ENCODE data around the gene MS4A5. TPM values are rescaled to one million over a fixed set of nuclear protein-coding genes. Genes with fewer than 3 reads are reported as not detected.
A peak's percentile ranks its signal among the peaks of the same experiment; 100 is the strongest.

Gene MS4A5
- total RNA-seq, 1 experiment from 2014 or later: not detected

DNA sequence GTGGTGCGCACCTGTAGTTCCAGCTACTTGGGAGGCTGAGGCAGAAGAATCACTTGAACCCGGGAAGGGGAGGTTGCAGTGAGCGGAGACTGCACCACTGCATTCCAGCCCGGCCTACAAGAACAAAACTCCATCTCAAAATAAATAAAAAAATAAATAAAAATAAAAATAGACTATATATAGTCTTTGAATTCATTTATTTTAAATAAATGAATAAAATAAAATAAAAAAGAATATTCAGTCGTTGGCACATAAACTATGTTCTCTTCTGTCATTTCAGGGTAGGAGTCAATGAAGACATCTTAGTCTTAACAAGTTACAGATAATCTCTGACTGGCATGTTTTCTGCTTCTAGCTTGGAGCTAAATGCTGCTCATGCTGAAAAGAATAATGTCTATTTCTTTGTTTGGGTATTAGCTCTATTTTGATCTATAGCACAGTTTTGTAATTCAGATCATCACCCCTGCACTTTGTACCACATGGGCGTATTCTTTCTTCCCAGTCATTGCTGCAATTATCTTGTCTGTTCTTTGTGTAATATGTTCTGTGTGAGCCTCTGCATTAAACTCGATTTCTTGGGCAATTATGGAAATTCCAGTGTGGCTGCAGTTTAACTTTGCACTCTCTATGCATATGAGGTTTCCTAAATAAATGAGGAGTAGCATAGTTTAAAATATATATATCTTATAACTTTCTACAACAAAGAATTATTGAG lies 34.5 kb upstream of the MS4A5 start:
- H3K4me1 Mint-ChIP-seq: peaks cover 13% of the 10 kb centered on the region
- no peak for TF ChIP-seq ESRRA (CRISPR knock-in tag; IDR thresholded peaks at IDR 0.05; ENCODE audit: borderline replicate concordance)
- TF ChIP-seq, protein P1, sequence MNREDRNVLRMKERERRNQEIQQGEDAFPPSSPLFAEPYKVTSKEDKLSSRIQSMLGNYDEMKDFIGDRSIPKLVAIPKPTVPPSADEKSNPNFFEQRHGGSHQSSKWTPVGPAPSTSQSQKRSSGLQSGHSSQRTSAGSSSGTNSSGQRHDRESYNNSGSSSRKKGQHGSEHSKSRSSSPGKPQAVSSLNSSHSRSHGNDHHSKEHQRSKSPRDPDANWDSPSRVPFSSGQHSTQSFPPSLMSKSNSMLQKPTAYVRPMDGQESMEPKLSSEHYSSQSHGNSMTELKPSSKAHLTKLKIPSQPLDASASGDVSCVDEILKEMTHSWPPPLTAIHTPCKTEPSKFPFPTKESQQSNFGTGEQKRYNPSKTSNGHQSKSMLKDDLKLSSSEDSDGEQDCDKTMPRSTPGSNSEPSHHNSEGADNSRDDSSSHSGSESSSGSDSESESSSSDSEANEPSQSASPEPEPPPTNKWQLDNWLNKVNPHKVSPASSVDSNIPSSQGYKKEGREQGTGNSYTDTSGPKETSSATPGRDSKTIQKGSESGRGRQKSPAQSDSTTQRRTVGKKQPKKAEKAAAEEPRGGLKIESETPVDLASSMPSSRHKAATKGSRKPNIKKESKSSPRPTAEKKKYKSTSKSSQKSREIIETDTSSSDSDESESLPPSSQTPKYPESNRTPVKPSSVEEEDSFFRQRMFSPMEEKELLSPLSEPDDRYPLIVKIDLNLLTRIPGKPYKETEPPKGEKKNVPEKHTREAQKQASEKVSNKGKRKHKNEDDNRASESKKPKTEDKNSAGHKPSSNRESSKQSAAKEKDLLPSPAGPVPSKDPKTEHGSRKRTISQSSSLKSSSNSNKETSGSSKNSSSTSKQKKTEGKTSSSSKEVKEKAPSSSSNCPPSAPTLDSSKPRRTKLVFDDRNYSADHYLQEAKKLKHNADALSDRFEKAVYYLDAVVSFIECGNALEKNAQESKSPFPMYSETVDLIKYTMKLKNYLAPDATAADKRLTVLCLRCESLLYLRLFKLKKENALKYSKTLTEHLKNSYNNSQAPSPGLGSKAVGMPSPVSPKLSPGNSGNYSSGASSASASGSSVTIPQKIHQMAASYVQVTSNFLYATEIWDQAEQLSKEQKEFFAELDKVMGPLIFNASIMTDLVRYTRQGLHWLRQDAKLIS (CRISPR knock-in tag; IDR thresholded peaks at IDR 0.05; ENCODE audit: borderline replicate concordance): no peak
- no peak for TF ChIP-seq PRRX2 (CRISPR knock-in tag; IDR thresholded peaks at IDR 0.05)
- no peak for TF ChIP-seq KAT7 (CRISPR knock-in tag; IDR thresholded peaks at IDR 0.05; ENCODE audit: borderline replicate concordance)
- no peak for TF ChIP-seq STAT6 (CRISPR knock-in tag; conservative IDR thresholded peaks at IDR 0.05; ENCODE audit: low read depth)
- peak; percentile 92 for TF ChIP-seq HMGA2 (CRISPR knock-in tag; IDR thresholded peaks at IDR 0.05)
- ATAC-seq (no peak), DNase-seq (ENCODE audit: low spot score) (no peak)
- POLR2A ChIA-PET: no interaction called here
- H3K9me3 Mint-ChIP-seq: peaks cover 5% of the 10 kb centered on the region; the same call in 1 of the 2 replicates
- H3K27me3 Mint-ChIP-seq (ENCODE audit: low read depth): no peaks in the 10 kb centered on the region
- H3K36me3 Mint-ChIP-seq: no peaks in the 10 kb centered on the region
- no peak overlapping the region for H3K27ac Mint-ChIP-seq
- no peak overlapping the region for H3K4me3 Mint-ChIP-seq
- CTCF ChIA-PET: no interaction called here

DNA sequence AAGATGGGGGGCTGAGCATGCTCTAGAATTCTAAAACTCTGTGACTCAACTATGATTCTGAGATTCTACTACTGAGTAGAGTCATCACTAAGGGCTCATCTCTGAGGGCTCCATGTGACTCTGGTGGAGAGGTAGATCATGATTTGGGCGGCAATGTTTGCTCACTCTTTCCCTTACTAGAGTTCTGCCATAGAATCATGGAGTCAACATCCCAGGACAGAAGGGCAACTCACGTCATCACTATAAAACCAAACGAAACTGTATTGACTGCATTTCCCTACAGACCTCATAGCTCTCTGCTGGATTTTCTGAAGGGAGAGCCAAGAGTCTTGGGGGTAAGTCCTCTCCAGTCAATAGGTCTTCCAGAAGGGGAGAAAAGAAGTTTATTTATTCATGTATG lies 33.0 kb upstream of the MS4A5 start, which contains the start of gene MS4A14:
Gene MS4A14, plus strand, starts transcription at position 78 of the 400 bp plus-strand sequence. Its CDS starts 120 bp downstream, at position 198.
- H3K27me3 Mint-ChIP-seq (ENCODE audit: low read depth): no peaks in the 10 kb centered on the region
- H3K27ac Mint-ChIP-seq: no peak within 1 kb of the TSS
- ChIA-PET CTCF (interaction anchor here (1.2 kb wide), 1 partner anchor 33 kb away, joined by 6 read pairs; no protein-coding TSS in a partner anchor), POLR2A (no interaction called here)
- no peak for ATAC-seq
- peaks cover 13% of the 10 kb centered on the region for H3K4me1 Mint-ChIP-seq
- peaks cover 5% of the 10 kb centered on the region for H3K36me3 Mint-ChIP-seq
- DNase-seq (ENCODE audit: low spot score): no peak
- H3K4me3 Mint-ChIP-seq: no peak within 1 kb of the TSS
- peaks cover 15% of the 10 kb centered on the region for H3K9me3 Mint-ChIP-seq
- no peak for TF ChIP-seq PRRX2 (CRISPR knock-in tag; IDR thresholded peaks at IDR 0.05)

GRCh38 chr11:60396799-60397198 lies 32.6 kb upstream of the MS4A5 start:
- peaks cover 9% of the 10 kb centered on the region for H3K36me3 Mint-ChIP-seq
- no peak overlapping the region for H3K4me3 Mint-ChIP-seq
- no peak overlapping the region for H3K27ac Mint-ChIP-seq
- ChIA-PET POLR2A (no interaction called here), CTCF (interaction anchor here (1.0 to 1.2 kb wide), 2 partner anchors 34 to 49 kb away, joined by 3 to 6 read pairs; no protein-coding TSS in a partner anchor)
- H3K27me3 Mint-ChIP-seq (ENCODE audit: low read depth): no peaks in the 10 kb centered on the region
- H3K9me3 Mint-ChIP-seq: peaks cover 19% of the 10 kb centered on the region
- peaks cover 13% of the 10 kb centered on the region for H3K4me1 Mint-ChIP-seq
- ATAC-seq (no peak), DNase-seq (ENCODE audit: low spot score) (no peak)
- no peak for TF ChIP-seq PREB (CRISPR knock-in tag; IDR thresholded peaks at IDR 0.05; ENCODE audit: borderline replicate concordance)
- no peak for TF ChIP-seq KAT7 (CRISPR knock-in tag; IDR thresholded peaks at IDR 0.05; ENCODE audit: borderline replicate concordance)
- TF ChIP-seq, protein P2, sequence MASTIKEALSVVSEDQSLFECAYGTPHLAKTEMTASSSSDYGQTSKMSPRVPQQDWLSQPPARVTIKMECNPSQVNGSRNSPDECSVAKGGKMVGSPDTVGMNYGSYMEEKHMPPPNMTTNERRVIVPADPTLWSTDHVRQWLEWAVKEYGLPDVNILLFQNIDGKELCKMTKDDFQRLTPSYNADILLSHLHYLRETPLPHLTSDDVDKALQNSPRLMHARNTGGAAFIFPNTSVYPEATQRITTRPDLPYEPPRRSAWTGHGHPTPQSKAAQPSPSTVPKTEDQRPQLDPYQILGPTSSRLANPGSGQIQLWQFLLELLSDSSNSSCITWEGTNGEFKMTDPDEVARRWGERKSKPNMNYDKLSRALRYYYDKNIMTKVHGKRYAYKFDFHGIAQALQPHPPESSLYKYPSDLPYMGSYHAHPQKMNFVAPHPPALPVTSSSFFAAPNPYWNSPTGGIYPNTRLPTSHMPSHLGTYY (CRISPR knock-in tag; IDR thresholded peaks at IDR 0.05): no peak
- TF ChIP-seq FOXP4 (CRISPR knock-in tag; IDR thresholded peaks at IDR 0.05): no peak
- no peak for TF ChIP-seq IRF1 (CRISPR knock-in tag; IDR thresholded peaks at IDR 0.05)
- no peak for TF ChIP-seq E2F4 (CRISPR knock-in tag; IDR thresholded peaks at IDR 0.05; ENCODE audit: borderline replicate concordance, low read depth)
- TF ChIP-seq ZNF396 (CRISPR knock-in tag; IDR thresholded peaks at IDR 0.05; ENCODE audit: borderline replicate concordance): no peak
- TF ChIP-seq, protein P3, sequence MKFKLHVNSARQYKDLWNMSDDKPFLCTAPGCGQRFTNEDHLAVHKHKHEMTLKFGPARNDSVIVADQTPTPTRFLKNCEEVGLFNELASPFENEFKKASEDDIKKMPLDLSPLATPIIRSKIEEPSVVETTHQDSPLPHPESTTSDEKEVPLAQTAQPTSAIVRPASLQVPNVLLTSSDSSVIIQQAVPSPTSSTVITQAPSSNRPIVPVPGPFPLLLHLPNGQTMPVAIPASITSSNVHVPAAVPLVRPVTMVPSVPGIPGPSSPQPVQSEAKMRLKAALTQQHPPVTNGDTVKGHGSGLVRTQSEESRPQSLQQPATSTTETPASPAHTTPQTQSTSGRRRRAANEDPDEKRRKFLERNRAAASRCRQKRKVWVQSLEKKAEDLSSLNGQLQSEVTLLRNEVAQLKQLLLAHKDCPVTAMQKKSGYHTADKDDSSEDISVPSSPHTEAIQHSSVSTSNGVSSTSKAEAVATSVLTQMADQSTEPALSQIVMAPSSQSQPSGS (CRISPR knock-in tag; IDR thresholded peaks at IDR 0.05; ENCODE audit: borderline replicate concordance, low read depth): no peak

Measured in WTC11 (cell line).